ELR (cell line): Measurements from ENCODE around the gene DIAPH3.

Experiments
- DNase-seq: peaks from one replicate; pipeline ENCODE4 v3.0.0-alpha.2; 2015; ENCODE audit warnings: low read depth

DIAPH3 gene

GRCh38 chr13:59776924-59777690, 386.6 kb downstream of the DIAPH3 start:
- peak; percentile 93 for DNase-seq

- DNase-seq: peak; percentile 66
Observed at GRCh38 chr13:59774491-59774971, 389.2 kb downstream of the DIAPH3 start.

GRCh38 chr13:59771272-59771671, 392.5 kb downstream of the DIAPH3 start:
- DNase-seq: peak; percentile 55

- no peak for DNase-seq
Observed at GRCh38 chr13:59770451-59770850, 393.3 kb downstream of the DIAPH3 start.

- DNase-seq: no peak
Observed at GRCh38 chr13:59766236-59766635, 397.5 kb downstream of the DIAPH3 start.

GRCh38 chr13:59755632-59756290, 408.0 kb downstream of the DIAPH3 start:
- DNase-seq: peak; percentile 67

- DNase-seq: no peak
Observed at GRCh38 chr13:59754411-59754810, 409.3 kb downstream of the DIAPH3 start.

GRCh38 chr13:59750860-59751259, 412.9 kb downstream of the DIAPH3 start:
- peak; percentile 9 for DNase-seq

- DNase-seq: no peak
Observed at GRCh38 chr13:59748046-59748445, 415.7 kb downstream of the DIAPH3 start.

- DNase-seq: peak; percentile 20
Observed at GRCh38 chr13:59747529-59747928, 416.2 kb downstream of the DIAPH3 start.

- peak; percentile 81 for DNase-seq
Observed at GRCh38 chr13:59746291-59746962, 417.3 kb downstream of the DIAPH3 start.

GRCh38 chr13:59745392-59745788, 418.3 kb downstream of the DIAPH3 start:
- DNase-seq: peak; percentile 41

- no peak for DNase-seq
Observed at GRCh38 chr13:59744747-59745391, 418.9 kb downstream of the DIAPH3 start.

- DNase-seq: peak; percentile 28
Observed at GRCh38 chr13:59743195-59743594, 420.5 kb downstream of the DIAPH3 start.

GRCh38 chr13:59742467-59742866, 421.3 kb downstream of the DIAPH3 start:
- DNase-seq: no peak

- DNase-seq: no peak
Observed at GRCh38 chr13:59738921-59739320, 424.8 kb downstream of the DIAPH3 start.

GRCh38 chr13:59734393-59734792, 429.3 kb downstream of the DIAPH3 start:
- no peak for DNase-seq

- DNase-seq: no peak
Observed at GRCh38 chr13:59733744-59734143, 430.0 kb downstream of the DIAPH3 start.

- no peak for DNase-seq
Observed at GRCh38 chr13:59730026-59730425, 433.7 kb downstream of the DIAPH3 start.

- DNase-seq: no peak
Observed at GRCh38 chr13:59728896-59729545, 434.7 kb downstream of the DIAPH3 start.
